Adipose tissue (tissue), 3 donors: ENCODE results near the gene KRT13. TPM values are rescaled to one million over a fixed set of nuclear protein-coding genes. Genes with fewer than 3 reads are reported as not detected.

Source experiments
- H3K27ac ChIP-seq: one replicate; pipeline ENCODE4 v1.5.1; 2013; ENCODE audit warnings: low read depth, low read length
- WGBS, 3 donors: extraction: QIAGEN DNeasy Blood & Tissue Kit; methylation state at CpG; one replicate each; pipeline ENCODE4 v1.1.7; 2013; 5-methylcytosine and 5-hydroxymethylcytosine counted together
- polyA plus RNA-seq, 3 donors: library from polyadenylated mRNA; stranded (reverse); fragments of 200-250 nt; gene quantifications; one replicate each; pipeline ENCODE4 v1.2.3, GENCODE V29; 2013
- donor health status: healthy with polysubstance abuse.
- donor health status: Bipolar disorder and iron deficiency.
- donor health status: healthy.

KRT13 gene
- polyA plus RNA-seq, 3 donors: 2.6 to 53.0 (median 3.2) TPM

- no peak overlapping the region for H3K27ac ChIP-seq
- WGBS, 3 donors: 64 to 78% (median 72%) methylated on average over 14 of the region's 14 CpGs
Observed at GRCh38 chr17:41505809-41506767, 676 bp upstream of the KRT13 start.

GRCh38 chr17:41504246-41504977 lies 1.0 kb downstream of the KRT13 start:
- 60 to 77% (median 68%) methylated on average over 8 of the region's 8 CpGs for WGBS, 3 donors

GRCh38 chr17:41503202-41503601 lies 2.2 kb downstream of the KRT13 start:
- 64 to 81% (median 65%) methylated on average over 9 of the region's 9 CpGs for WGBS, 3 donors
- no peak overlapping the region for H3K27ac ChIP-seq

More at GRCh38 chr17:41504246-41504977, 1.0 kb downstream of the KRT13 start:
- H3K27ac ChIP-seq: no peak overlapping the region

GRCh38 chr17:41500131-41500911 lies 5.1 kb downstream of the KRT13 start:
- no peak overlapping the region for H3K27ac ChIP-seq
- 65 to 77% (median 65%) methylated on average over 15 of the region's 15 CpGs for WGBS, 3 donors

- WGBS, 3 donors: 73 to 85% (median 80%) methylated on average over 5 of the region's 5 CpGs
- H3K27ac ChIP-seq: no peak overlapping the region
Observed at GRCh38 chr17:41499714-41500113, 5.7 kb downstream of the KRT13 start.

GRCh38 chr17:41498276-41498675 lies 7.1 kb downstream of the KRT13 start:
- 39 to 60% (median 56%) methylated on average over 6 of the region's 6 CpGs for whole genome bisulfite sequencing, 3 donors
- no peak overlapping the region for H3K27ac ChIP-seq

DNA sequence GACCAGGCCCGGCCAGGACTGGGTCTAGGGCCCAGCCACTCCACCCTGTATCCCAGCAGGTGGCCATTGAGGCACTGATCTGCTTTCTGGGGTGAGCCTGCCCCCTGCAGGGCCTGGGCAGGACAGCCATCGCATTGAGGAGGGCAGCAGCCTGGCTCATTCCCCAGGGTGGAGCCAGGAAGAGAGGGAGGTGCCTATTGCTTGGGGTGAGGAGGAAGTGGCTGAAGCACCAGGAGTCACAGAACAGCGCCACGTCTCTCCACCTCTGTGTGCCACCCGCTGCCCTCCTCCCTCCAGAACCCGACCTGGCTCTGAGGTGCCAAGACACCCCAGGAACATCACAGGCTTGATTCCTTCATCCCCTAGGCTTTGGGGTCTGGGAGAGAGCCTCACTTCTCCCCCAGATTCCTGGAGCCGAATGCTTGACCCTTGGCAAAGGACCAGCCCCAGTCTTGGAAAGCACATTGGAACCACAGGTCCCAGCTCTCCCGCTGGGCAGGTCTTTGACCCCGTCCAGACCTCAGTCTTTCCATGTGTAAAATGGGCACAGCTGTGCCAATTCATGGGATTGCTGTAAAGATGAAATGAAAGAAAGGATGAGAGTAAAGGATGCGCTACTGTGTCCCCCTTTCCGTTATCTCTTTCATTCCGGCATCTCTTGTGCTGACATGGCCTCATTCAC lies 8.5 kb downstream of the KRT13 start:
- H3K27ac ChIP-seq: no peak overlapping the region
- 53 to 60% (median 54%) methylated on average over 10 to 12 of the region's 12 CpGs for WGBS, 3 donors

GRCh38 chr17:41494524-41494923 lies 10.9 kb downstream of the KRT13 start:
- H3K27ac ChIP-seq: no peak overlapping the region
- WGBS, 3 donors: 65 to 76% (median 73%) methylated on average over 2 of the region's 2 CpGs

- no peak overlapping the region for H3K27ac ChIP-seq
- WGBS, 3 donors: 28 to 41% (median 40%) methylated on average over 4 of the region's 4 CpGs
Observed at GRCh38 chr17:41492771-41493170, 12.6 kb downstream of the KRT13 start.

DNA sequence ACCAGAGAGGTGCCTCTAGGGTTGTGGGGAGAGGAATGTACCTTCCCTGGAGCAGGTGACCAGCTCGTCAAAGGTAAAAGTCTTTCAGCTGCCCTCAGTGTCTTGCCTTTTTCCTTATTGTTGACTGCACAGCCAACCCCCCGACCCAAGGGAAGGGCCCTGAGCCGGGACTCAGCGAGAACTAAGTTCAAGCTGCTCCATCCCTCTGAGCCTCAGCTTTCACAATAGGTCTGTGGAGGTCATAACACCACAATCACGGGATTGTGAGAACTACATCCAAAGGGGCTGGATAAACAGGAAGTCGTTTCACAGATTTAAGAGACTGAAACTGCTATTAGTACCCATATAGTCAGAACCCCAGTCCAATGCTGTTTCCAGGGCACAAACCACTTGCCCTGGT lies 13.1 kb downstream of the KRT13 start:
- H3K27ac ChIP-seq: no peak overlapping the region
- WGBS, 3 donors: 43 to 52% (median 52%) methylated on average over 6 of the region's 6 CpGs

GRCh38 chr17:41491476-41491875 lies 13.9 kb downstream of the KRT13 start:
- 64 to 89% (median 82%) methylated on average over 2 of the region's 2 CpGs for WGBS, 3 donors

DNA sequence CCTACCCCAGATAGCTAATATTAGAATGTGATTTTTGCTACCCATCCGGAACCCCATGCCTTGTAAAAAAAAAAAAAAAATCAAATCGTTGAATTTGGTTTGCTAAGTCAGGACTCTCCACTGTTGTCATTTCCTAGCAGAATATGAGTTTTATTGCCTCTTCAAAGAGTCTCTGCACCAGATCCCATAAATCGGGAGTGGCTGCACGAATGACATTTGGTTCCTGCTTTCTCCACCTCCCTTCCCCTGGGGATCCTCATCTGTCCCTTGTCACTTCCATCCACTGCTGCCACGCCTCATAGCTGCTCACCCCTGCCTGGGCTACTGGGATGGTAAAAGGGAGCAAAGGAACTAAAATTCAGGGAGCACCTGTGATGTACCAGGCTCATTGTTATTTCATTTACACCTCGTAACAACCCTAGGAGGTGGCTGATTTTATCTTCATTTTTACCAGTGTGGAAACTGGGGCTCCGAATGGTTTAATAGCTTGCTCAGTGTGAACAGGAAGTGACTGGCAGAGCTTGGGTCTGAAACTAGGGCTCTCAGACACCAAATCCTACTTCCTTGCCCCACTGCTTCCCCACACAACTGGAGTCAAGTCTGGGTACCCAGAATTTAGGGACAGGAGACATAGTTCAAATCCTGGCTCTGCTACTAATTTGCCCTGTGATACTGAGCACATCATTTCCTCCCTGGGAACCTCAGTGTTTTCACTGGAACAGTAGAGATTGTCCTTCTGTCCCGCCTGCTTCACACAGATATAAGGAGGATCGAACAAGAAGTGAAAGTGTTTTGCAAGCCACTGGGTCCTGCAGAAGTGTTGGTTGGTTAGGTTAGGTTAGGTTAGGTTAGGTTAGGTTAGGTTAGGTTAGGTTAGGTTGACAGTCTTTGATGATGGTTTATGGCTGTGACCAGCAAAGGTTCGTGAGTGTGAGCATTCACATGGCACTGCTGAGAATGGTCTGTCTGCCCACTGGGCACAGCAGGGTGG lies 15.1 kb downstream of the KRT13 start:
- H3K27ac ChIP-seq: no peak overlapping the region
- 63 to 75% (median 67%) methylated on average over 10 of the region's 10 CpGs for WGBS, 3 donors

More at GRCh38 chr17:41491476-41491875, 13.9 kb downstream of the KRT13 start:
- H3K27ac ChIP-seq: no peak overlapping the region

DNA sequence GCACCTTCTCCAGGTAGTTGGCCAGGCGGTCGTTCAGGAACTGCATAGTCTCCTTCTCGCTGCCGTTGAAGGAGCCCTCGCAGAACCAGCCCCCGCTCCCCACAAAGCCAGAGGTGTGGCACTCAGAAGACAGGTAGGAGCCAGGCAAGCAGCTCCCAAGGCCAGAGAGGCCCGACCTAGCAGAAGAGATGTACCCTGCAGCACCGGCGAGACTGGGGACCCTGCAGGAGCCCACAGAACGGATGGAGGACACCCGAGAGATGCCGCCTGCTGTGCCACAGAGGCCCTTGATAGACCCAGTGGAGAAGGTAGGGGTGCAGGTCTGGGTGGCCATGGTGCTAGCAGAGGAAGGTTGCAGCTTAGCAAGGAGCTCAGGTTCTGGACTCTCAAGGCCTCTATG lies 15.9 kb downstream of the KRT13 start, which contains the start of gene KRT36:
TSS of gene KRT36 (minus strand) at position 380 of the 400 bp plus-strand sequence. CDS start at position 334, 46 bp downstream.
- WGBS, 3 donors: 86 to 95% (median 94%) methylated on average over 12 of the region's 12 CpGs
- H3K27ac ChIP-seq: no peak within 1 kb of the TSS

- WGBS, 3 donors: 55 to 68% (median 63%) methylated on average over 29 of the region's 29 CpGs
- no peak overlapping the region for H3K27ac ChIP-seq
Observed at GRCh38 chr17:41486809-41487530, 18.4 kb downstream of the KRT13 start.

DNA sequence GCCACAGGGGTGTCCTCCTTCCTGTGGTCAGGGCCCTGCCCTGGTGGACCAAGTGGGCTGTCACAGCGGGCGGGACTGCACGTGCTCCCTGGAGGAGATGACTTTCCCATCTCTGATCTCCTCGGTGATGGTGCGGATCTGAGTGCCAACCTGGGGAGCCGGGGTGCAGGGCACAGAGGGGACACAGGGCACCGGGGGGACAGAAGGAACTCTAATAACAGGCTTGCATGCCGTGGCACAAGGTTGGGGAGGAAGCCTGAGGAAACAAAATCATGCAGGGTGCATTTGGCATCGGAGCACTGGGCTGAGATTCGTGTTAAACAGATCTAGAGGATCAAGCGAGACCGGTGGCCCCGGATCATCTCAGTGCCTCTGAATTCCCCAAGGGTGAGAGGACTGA lies 19.1 kb downstream of the KRT13 start:
- 85 to 94% (median 93%) methylated on average over 13 of the region's 13 CpGs for WGBS, 3 donors
- no peak overlapping the region for H3K27ac ChIP-seq
